GM18505 (cell line): ENCODE data around the gene KCP.

Source experiments
- ATAC-seq: cut with Tn5 transposase; IDR thresholded peaks from one replicate; pipeline ENCODE4 v1.9.1; 2021; ENCODE audit not compliant: unreplicated experiment
- POLR2A ChIP-seq: IDR thresholded peaks from 4 replicates; pipeline ENCODE4 v1.6.1; 2011; ENCODE audit warnings: borderline replicate concordance; ENCODE audit not compliant: insufficient read depth, insufficient read length; ENCODE audit errors: extremely low read depth

Gene KCP

GRCh38 chr7:128878226-128879105, 32.0 kb downstream of the KCP start:
- no peak for TF ChIP-seq POLR2A
- no peak for ATAC-seq

DNA sequence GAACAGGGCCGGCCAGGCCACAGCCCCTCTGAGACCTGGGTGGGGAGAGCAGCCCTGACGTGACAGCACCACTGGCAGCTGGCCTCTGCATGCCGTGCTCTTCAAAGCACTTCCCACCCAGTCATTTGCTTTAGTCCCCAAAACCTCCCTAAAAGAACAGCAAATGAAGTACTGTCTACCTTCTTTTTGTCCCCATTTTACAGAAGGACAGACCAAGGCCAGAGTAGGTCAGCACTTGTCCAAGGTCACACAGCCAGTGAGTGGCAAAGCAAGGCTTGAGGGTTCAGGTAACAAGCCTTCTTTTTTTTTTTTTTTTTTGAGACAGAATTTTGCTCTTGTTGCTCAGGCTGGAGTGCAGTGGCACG, 32.8 kb downstream of the KCP start:
- no peak for TF ChIP-seq POLR2A
- no peak for ATAC-seq

DNA sequence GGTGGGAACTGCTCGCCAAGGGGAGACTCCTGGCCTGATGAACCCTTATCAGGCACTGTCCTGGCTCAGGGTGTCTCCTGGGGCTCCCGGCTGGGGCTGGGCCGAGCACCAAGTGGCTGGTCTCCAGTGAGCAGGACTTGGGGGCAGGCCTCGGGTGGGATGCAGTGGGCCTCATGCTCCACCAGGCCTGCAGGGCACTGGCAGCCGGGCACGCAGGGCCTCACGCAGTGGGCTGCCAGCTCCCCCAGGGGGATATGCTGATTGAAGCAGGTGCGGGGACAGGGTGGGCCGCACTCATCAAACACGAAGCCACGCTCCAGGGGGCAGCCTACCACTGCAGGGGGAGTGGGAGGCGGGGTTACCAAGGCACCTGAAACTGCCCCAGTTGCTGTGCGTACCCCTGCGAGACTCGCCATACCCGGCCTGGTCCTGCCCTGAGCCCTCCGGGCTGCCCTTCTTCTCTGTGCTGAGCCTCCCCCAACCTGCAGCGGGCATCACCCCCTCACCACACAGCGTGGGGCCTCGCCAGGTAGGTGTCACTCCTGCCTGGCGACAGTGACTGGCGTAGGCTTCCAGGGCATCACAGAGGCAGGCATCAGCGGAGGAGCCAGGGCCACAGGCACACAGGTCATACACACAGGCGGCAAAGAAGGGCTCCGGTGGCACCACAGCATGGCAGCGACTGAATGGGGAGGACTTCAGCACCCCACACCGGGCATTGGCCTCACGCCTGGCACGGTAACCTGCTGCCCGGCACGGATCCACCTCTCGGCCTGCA, 33.3 kb downstream of the KCP start:
- no peak for TF ChIP-seq POLR2A

DNA sequence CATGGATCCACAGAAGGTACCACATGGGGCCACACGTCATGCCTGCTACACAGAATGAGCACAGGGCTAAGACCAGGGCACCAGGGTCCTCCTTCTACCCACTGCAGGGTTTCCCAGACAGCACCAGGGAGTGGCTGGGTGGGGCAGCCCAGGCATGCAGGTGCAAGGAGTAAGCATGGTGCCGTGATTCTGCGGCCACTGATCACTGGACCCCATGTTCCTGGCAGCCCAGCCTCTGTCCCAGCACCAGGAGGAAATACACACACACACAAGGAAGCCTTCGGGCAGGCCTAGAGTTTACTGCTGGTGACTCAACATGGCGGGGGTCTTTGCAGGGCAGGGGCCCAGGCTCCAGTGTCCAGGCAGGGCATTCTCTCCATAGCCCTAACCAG, 33.9 kb downstream of the KCP start:
- no peak for TF ChIP-seq POLR2A
- ATAC-seq: no peak

More for the DNA sequence above, 33.3 kb downstream of the KCP start:
- ATAC-seq: no peak

DNA sequence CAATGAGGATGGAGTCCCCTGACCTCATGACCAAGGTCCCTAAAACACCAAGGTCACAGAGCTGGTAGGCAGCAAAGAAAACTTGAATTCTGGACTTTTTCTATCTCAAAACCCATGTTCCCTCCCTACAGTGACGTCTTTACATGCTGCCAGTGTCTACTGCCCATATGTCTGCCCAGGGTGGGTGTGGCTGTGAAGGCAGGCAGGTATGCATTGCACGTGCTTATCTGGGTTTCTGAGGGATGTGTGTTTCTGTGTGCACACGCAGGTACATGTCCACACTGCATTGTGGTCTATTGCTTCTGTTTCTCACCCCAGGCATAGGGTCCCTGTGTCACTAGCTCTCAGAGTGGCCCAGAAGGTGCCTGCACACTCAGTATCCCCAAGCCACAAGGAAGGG, 34.4 kb downstream of the KCP start:
- ATAC-seq: no peak
- no peak for TF ChIP-seq POLR2A

DNA sequence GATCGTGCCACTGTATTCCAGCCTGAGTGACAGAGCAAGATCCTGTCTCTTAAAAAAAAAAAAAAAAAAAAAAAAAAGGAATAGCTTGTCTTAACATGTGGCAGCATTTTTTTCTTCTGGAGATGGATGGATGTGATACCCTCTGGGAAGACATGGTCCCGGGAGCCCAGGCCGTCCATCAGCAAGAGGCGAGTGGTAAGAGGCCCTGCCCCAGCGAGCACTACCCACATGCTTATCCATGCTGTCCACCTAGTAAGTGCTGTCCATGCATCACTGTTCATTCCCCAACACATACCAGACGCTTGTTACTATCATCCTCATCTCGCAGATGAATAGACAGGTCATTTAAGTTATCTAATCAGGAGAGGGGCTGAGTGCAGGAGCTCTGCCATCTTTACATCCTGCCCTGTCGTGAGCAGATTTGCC, 35.0 kb downstream of the KCP start:
- ATAC-seq: no peak
- TF ChIP-seq POLR2A: no peak

- TF ChIP-seq POLR2A: no peak
- ATAC-seq: no peak
Observed at GRCh38 chr7:128874140-128875031, 36.1 kb downstream of the KCP start.

DNA sequence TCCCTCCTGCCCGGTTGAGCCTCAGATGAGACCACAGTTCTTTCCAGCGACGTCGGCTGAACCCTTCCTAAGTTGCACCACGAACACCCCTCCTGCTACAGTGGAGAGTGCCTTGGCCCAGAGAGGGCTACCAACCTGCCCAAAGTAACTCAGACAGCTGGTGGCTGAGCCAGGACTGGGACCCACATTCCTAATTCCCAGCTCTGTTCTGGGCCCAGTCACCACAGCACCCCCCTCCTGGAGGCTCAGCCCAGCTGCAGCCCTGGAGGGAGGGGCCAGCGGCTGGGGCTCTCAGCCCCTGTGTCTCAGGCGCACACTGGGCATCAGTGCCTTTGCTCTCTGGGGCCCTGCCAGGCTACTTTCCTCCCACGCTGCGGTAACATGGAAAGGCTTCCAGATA, 37.3 kb downstream of the KCP start:
- no peak for ATAC-seq
- TF ChIP-seq POLR2A: no peak

DNA sequence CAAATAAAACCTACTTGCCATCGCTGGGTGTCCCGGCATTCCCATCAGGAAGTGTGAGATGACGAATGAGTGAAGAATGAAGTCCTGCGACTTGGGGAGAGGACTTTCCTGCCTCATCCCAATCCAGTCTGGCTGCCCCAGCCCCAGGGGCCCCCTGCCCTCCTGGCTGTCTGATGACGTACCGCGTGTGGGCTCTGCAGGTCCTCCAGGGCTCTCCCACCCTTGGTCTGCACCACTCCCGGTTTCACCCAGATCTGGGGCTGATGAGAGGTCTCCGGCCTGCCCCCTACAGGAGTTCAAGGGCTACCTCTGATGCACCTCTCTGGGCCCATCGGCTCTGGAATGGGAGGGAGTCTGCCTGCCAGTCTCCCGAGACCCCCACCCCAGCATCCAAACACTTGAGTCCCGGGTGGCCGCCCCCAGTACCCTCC, 38.1 kb downstream of the KCP start:
- ATAC-seq: no peak
- TF ChIP-seq POLR2A: no peak

DNA sequence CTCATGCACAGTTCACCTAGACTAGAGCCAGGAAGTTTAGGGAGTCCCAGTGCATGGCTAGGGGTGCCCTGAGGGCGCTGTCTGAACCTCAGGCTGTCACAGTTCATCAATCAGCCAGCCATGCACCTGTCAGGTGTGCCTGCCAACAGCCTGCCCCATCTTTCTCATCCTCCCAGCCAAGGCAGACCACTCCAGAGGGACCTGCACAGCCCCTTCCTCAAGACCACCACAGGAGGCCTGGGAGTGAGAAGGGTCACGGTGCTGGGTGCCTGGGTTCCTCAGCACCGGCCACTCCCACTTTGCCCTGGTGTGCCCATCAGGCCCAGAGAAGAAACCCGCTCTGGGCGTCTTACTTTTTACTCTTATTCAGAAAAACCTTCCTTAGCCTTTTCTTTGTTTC, 39.5 kb downstream of the KCP start:
- no peak for TF ChIP-seq POLR2A
- ATAC-seq: no peak

- ATAC-seq: peak; percentile 21
Observed at GRCh38 chr7:128869944-128870285, 40.6 kb downstream of the KCP start.

GRCh38 chr7:128869138-128869943, 41.2 kb downstream of the KCP start:
- ATAC-seq: peak; percentile 69
- TF ChIP-seq POLR2A: no peak

More at GRCh38 chr7:128869944-128870285, 40.6 kb downstream of the KCP start:
- no peak for TF ChIP-seq POLR2A

- no peak for ATAC-seq
- TF ChIP-seq POLR2A: no peak
Observed at GRCh38 chr7:128868624-128869137, 41.8 kb downstream of the KCP start.
